ENCODE measurements around the gene DZANK1. TPM values are rescaled to one million over a fixed set of nuclear protein-coding genes. Genes with fewer than 3 reads are reported as not detected.

Gene DZANK1
- total RNA-seq, 1 experiment from 2014 or later, result 1.7 TPM

DNA sequence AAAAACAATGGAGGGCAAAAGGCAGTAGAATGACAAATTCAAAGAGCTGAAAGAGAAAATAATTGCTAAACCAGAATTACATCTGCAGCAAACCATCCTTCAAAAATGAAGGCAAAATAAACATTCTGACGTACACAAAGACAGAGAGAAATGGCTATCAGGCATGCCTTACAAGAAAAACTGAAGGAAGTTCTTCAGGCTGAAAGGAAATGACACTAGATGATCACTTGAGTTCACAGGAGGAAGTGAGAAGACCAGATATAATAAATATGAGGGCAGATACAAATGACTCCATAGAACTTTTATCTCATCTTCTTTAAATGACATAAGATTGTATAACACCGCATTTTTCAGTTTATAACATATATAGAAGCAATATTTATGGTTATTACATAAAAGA lies 30.0 kb downstream of the DZANK1 start:
- BruUV-seq (replicated peaks), result no TSS peak

DNA sequence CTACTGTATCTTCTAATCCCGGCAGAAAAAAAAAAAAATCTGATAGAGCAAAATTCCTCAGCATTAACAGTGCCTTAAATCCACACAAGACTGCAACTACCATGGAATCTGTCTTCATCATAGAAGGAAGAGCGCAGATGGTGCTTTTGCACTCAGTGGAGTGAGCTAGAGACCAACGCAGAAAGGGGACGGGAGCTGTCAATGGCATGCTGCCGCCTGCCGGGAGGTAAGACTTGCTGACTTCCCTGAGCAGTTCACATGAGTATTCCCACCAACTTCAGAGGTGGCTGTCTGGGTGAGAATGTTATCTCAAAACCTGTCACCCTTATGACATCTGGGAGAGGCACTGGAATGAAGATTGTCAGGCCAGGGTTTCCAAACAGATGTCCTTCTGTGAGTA lies 35.6 kb downstream of the DZANK1 start:
- DNase-seq (ENCODE audit: low read depth, low spot score), result no peak
- no TSS peak for BruUV-seq (replicated peaks)

More for the DNA sequence above, 30.0 kb downstream of the DZANK1 start:
- ATAC-seq (no peak), DNase-seq (ENCODE audit: low read depth, low spot score) (no peak)
- Histone ChIP-seq H3K27ac (ENCODE audit: low read depth, low read length) (no peak overlapping the region), H3K9ac (ENCODE audit: low read length) (no peak overlapping the region), H3K79me2 (ENCODE audit: insufficient read depth, low read length) (no peaks in the 10 kb centered on the region), H3K36me3 (ENCODE audit: control insufficient read depth in 1 of 2, insufficient read depth in 2 of 2, low read length in 2 of 2) (no peaks in the 10 kb centered on the region), H3K4me2 (ENCODE audit: low read length) (no peak overlapping the region), H2AFZ (ENCODE audit: low read depth, low read length, poor library complexity, severe bottlenecking) (no peak overlapping the region), H3K4me3 (replicated peaks in 1 of 2; ENCODE audit: low read depth in 1 of 2, low read length in 2 of 2) (no peak overlapping the region), H3K9me3 (ENCODE audit: control insufficient read depth in 1 of 2, insufficient read depth in 1 of 2, low read depth in 1 of 2, low read length in 2 of 2) (no peaks in the 10 kb centered on the region), H3K27me3 (ENCODE audit: insufficient read depth, low read length) (no peaks in the 10 kb centered on the region), H3K4me1 (ENCODE audit: control insufficient read depth in 1 of 2, insufficient read depth in 2 of 2, low read length in 2 of 2) (no peaks in the 10 kb centered on the region), H3K9me2 (ENCODE audit: insufficient read depth) (no peaks in the 10 kb centered on the region), H4K20me1 (ENCODE audit: insufficient read depth) (no peaks in the 10 kb centered on the region)
- POLR2A ChIA-PET, result no interaction called here
- RAD21 ChIA-PET (ENCODE audit: low non-redundant PET in 1 of 2, low total read pairs in 2 of 2, uncharacterized antibody in 2 of 2, unreplicated experiment in 2 of 2), result no interaction called here
- CTCF ChIA-PET, result interaction anchor here (0.7 kb wide), 1 partner anchor 14 kb away, joined by 3 read pairs; no protein-coding TSS in a partner anchor
- no peak for TF ChIP-seq SP1 (IDR thresholded peaks at IDR 0.05; ENCODE audit: low read depth)
- intact Hi-C loops (cut with micrococcal nuclease), result no loop called here

More for the DNA sequence above, 35.6 kb downstream of the DZANK1 start:
- ATAC-seq, result no peak
- RAD21 ChIA-PET (ENCODE audit: low non-redundant PET in 1 of 2, low total read pairs in 2 of 2, uncharacterized antibody in 2 of 2, unreplicated experiment in 2 of 2), result no interaction called here
- H4K20me1 ChIP-seq (ENCODE audit: insufficient read depth), result no peaks in the 10 kb centered on the region
- no peaks in the 10 kb centered on the region for H3K27me3 ChIP-seq (ENCODE audit: insufficient read depth, low read length)
- no peak overlapping the region for H3K4me3 ChIP-seq (replicated peaks in 1 of 2; ENCODE audit: low read depth in 1 of 2, low read length in 2 of 2)
- CTCF ChIA-PET, result no interaction called here
- no peak overlapping the region for H3K27ac ChIP-seq (ENCODE audit: low read depth, low read length)
- intact Hi-C loops (cut with micrococcal nuclease), result no loop called here
- no peak overlapping the region for H3K4me2 ChIP-seq (ENCODE audit: low read length)
- no peak for TF ChIP-seq CBX3 (IDR thresholded peaks at IDR 0.05; ENCODE audit: low read depth)
- TF ChIP-seq, protein P1, sequence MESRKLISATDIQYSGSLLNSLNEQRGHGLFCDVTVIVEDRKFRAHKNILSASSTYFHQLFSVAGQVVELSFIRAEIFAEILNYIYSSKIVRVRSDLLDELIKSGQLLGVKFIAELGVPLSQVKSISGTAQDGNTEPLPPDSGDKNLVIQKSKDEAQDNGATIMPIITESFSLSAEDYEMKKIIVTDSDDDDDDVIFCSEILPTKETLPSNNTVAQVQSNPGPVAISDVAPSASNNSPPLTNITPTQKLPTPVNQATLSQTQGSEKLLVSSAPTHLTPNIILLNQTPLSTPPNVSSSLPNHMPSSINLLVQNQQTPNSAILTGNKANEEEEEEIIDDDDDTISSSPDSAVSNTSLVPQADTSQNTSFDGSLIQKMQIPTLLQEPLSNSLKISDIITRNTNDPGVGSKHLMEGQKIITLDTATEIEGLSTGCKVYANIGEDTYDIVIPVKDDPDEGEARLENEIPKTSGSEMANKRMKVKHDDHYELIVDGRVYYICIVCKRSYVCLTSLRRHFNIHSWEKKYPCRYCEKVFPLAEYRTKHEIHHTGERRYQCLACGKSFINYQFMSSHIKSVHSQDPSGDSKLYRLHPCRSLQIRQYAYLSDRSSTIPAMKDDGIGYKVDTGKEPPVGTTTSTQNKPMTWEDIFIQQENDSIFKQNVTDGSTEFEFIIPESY (IDR thresholded peaks at IDR 0.05; ENCODE audit: extremely low read depth, insufficient replicate concordance, low read length), result no peak
- TF ChIP-seq, protein P2, sequence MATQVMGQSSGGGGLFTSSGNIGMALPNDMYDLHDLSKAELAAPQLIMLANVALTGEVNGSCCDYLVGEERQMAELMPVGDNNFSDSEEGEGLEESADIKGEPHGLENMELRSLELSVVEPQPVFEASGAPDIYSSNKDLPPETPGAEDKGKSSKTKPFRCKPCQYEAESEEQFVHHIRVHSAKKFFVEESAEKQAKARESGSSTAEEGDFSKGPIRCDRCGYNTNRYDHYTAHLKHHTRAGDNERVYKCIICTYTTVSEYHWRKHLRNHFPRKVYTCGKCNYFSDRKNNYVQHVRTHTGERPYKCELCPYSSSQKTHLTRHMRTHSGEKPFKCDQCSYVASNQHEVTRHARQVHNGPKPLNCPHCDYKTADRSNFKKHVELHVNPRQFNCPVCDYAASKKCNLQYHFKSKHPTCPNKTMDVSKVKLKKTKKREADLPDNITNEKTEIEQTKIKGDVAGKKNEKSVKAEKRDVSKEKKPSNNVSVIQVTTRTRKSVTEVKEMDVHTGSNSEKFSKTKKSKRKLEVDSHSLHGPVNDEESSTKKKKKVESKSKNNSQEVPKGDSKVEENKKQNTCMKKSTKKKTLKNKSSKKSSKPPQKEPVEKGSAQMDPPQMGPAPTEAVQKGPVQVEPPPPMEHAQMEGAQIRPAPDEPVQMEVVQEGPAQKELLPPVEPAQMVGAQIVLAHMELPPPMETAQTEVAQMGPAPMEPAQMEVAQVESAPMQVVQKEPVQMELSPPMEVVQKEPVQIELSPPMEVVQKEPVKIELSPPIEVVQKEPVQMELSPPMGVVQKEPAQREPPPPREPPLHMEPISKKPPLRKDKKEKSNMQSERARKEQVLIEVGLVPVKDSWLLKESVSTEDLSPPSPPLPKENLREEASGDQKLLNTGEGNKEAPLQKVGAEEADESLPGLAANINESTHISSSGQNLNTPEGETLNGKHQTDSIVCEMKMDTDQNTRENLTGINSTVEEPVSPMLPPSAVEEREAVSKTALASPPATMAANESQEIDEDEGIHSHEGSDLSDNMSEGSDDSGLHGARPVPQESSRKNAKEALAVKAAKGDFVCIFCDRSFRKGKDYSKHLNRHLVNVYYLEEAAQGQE (IDR thresholded peaks at IDR 0.05; ENCODE audit: low read depth), result no peak
- TF ChIP-seq ZNF274 (IDR thresholded peaks at IDR 0.05; ENCODE audit: low read depth, low read length), result no peak
- TF ChIP-seq, protein P3, sequence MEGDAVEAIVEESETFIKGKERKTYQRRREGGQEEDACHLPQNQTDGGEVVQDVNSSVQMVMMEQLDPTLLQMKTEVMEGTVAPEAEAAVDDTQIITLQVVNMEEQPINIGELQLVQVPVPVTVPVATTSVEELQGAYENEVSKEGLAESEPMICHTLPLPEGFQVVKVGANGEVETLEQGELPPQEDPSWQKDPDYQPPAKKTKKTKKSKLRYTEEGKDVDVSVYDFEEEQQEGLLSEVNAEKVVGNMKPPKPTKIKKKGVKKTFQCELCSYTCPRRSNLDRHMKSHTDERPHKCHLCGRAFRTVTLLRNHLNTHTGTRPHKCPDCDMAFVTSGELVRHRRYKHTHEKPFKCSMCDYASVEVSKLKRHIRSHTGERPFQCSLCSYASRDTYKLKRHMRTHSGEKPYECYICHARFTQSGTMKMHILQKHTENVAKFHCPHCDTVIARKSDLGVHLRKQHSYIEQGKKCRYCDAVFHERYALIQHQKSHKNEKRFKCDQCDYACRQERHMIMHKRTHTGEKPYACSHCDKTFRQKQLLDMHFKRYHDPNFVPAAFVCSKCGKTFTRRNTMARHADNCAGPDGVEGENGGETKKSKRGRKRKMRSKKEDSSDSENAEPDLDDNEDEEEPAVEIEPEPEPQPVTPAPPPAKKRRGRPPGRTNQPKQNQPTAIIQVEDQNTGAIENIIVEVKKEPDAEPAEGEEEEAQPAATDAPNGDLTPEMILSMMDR (IDR thresholded peaks at IDR 0.05 in 2 of 3, conservative IDR thresholded peaks at IDR 0.05 in 1 of 3; ENCODE audit: borderline replicate concordance in 1 of 3, insufficient read depth in 1 of 3, low read depth in 2 of 3, low read length in 2 of 3), result no peak
- no peak for TF ChIP-seq TCF7L2 (IDR thresholded peaks at IDR 0.05; ENCODE audit: borderline replicate concordance, extremely low read depth, insufficient read depth, insufficient read length)
- no peak for TF ChIP-seq RAD21 (IDR thresholded peaks at IDR 0.05; ENCODE audit: low read depth)
- TF ChIP-seq, protein P4, sequence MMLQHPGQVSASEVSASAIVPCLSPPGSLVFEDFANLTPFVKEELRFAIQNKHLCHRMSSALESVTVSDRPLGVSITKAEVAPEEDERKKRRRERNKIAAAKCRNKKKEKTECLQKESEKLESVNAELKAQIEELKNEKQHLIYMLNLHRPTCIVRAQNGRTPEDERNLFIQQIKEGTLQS (IDR thresholded peaks at IDR 0.05), result no peak
- no peak for TF ChIP-seq YY1 (IDR thresholded peaks at IDR 0.05; ENCODE audit: extremely low read depth, insufficient replicate concordance, low read depth, low read length)
- TF ChIP-seq POLR2AphosphoS5 (IDR thresholded peaks at IDR 0.05; ENCODE audit: low read depth, low read length), result no peak
- TF ChIP-seq EGR1 (IDR thresholded peaks at IDR 0.05; ENCODE audit: low read depth), result no peak
- H3K4me1 ChIP-seq (ENCODE audit: control insufficient read depth in 1 of 2, insufficient read depth in 2 of 2, low read length in 2 of 2), result peaks cover 0 to 14% of the 10 kb centered on the region in 2 experiments; a peak in 2 of 4 replicates
- H3K9ac ChIP-seq (ENCODE audit: low read length), result no peak overlapping the region
- no peaks in the 10 kb centered on the region for H3K36me3 ChIP-seq (ENCODE audit: control insufficient read depth in 1 of 2, insufficient read depth in 2 of 2, low read length in 2 of 2)
- no peak overlapping the region for H2AFZ ChIP-seq (ENCODE audit: low read depth, low read length, poor library complexity, severe bottlenecking)
- POLR2A ChIA-PET, result no interaction called here
- H3K79me2 ChIP-seq (ENCODE audit: insufficient read depth, low read length), result no peaks in the 10 kb centered on the region
- no peaks in the 10 kb centered on the region for H3K9me2 ChIP-seq (ENCODE audit: insufficient read depth)
- H3K9me3 ChIP-seq (ENCODE audit: control insufficient read depth in 1 of 2, insufficient read depth in 1 of 2, low read depth in 1 of 2, low read length in 2 of 2), result no peaks in the 10 kb centered on the region

All from HCT116 (cell line).